ENCODE results near the gene GIT2.

Gene GIT2

DNA sequence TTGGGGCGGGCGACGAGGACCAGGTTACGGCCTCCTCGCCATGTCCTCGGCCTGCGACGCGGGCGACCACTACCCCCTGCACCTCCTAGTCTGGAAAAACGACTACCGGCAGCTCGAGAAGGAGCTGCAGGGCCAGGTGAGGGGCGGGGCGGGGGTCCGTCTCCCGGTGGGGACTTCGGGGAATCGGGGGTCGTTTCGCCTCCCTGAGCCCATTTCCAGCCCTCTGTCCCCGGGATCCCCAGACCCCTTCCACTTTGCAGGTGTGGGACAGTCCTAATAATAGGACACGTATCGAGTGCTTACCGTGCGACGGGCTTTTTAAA is 3.4 kb upstream of the GIT2 start:
- H3K79me1 ChIP-seq (replicated peaks; ENCODE audit: low read length, poor library complexity, severe bottlenecking): peaks cover 29% of the 10 kb centered on the region
- H3K9ac ChIP-seq (ENCODE audit: low read length): peak overlapping the region; percentile 93
- H3K4me3 ChIP-seq (ENCODE audit: insufficient read depth in 1 of 2, low read depth in 1 of 2, low read length in 2 of 2): peak overlapping the region; percentile 88 to 90
- H3K18ac ChIP-seq (ENCODE audit: low read depth in 1 of 2, low read length in 2 of 2): peak overlapping the region in 1 of 2 experiments; percentile 96
- no peak overlapping the region for H4K8ac ChIP-seq (ENCODE audit: low read length)
- peak overlapping the region; percentile 70 for H2AFZ ChIP-seq (ENCODE audit: low read depth, low read length)
- no peaks in the 10 kb centered on the region for H3K27me3 ChIP-seq (ENCODE audit: control insufficient read depth in 1 of 2, insufficient read depth in 1 of 2, low read length in 2 of 2)
- peaks cover 8% of the 10 kb centered on the region for H3K4me1 ChIP-seq (ENCODE audit: control insufficient read depth, insufficient read depth, low read depth, low read length)
- H2BK5ac ChIP-seq (ENCODE audit: low read depth, low read length, poor library complexity, severe bottlenecking): no peak overlapping the region
- peak overlapping the region; percentile 34 for H2BK15ac ChIP-seq (ENCODE audit: low read depth, poor library complexity, severe bottlenecking)
- DNase-seq: no peak
- H3K9me3 ChIP-seq (ENCODE audit: control insufficient read depth, low read length): no peaks in the 10 kb centered on the region
- no peak overlapping the region for H3K27ac ChIP-seq (ENCODE audit: low read length, poor library complexity, severe bottlenecking)
- peak overlapping the region in 1 of 2 experiments; percentile 71 for H3K4ac ChIP-seq (ENCODE audit: low read depth in 1 of 2, low read length in 2 of 2)
- H3K14ac ChIP-seq (ENCODE audit: low read length in 2 of 2): peak overlapping the region in 1 of 2 experiments; percentile 74
- no peak overlapping the region for H4K91ac ChIP-seq (ENCODE audit: low read length)
- peaks cover 3 to 7% of the 10 kb centered on the region in 2 experiments for H3K36me3 ChIP-seq (ENCODE audit: control insufficient read depth in 1 of 2, insufficient read depth in 2 of 2, low read depth in 1 of 2, low read length in 2 of 2)
- no peak overlapping the region for H2AK5ac ChIP-seq (ENCODE audit: low read length, severe bottlenecking)
- no peak overlapping the region for H2BK120ac ChIP-seq (ENCODE audit: low read depth, low read length)
- WGBS: 1% methylated on average over 26 of the region's 27 CpGs
- H2BK12ac ChIP-seq (ENCODE audit: low read length in 2 of 2): no peak overlapping the region
- H3K4me2 ChIP-seq (ENCODE audit: low read length, poor library complexity, severe bottlenecking): peak overlapping the region; percentile 80
- peak overlapping the region in 1 of 2 experiments; percentile 84 for H3K23ac ChIP-seq (ENCODE audit: low read length in 2 of 2)

DNA sequence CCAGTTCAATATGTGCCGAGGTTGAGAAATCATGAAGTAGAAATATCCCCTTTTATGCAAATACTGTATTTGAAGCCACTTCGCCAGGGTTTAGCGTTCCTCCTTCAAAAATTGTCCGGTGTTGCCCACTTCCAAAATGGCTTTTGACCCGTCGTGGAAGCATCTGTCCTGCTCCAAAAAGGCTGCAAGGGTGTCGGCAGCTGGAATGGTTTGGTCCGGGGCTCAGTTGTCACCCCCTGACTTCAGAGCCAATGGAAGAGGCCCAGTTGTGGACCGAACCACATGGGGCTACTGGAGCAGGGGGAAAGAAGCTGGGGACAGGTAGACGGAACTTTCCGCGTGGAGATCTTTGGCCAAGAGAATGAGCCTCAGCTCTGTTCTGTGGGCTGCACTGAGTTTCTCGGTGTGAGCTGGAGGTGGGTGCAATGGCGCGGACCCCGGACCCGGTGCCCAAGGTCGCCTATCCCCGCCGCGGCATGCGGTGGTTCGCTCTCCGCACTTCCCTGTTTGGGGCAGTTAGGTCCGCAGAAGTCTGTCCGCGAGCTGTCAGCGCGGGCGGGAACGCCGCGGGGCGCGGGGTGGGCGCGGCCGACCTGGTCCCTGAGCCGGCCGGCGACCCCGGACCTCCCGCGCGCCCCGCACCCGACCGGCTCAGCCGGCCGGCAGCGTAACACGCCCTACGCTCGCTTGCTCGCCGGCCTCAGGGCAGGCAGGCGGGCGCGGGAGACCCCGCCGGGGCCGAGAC is 2.9 kb upstream of the GIT2 start, which contains the start of gene ANKRD13A:
Gene ANKRD13A, plus strand, starts transcription at position 527 of the 745 bp plus-strand sequence. CDS start 259 bp downstream, outside the sequence.
- Histone ChIP-seq H3K4me2 (ENCODE audit: low read length, poor library complexity, severe bottlenecking) (peak within 1 kb of the TSS; percentile 80), H4K8ac (ENCODE audit: low read length) (peak within 1 kb of the TSS; percentile 78), H3K9me3 (ENCODE audit: control insufficient read depth, low read length) (no peaks in the 10 kb centered on the region), H3K18ac (ENCODE audit: low read depth in 1 of 2, low read length in 2 of 2) (peak within 1 kb of the TSS; percentile 55 to 96), H3K23ac (ENCODE audit: low read length in 2 of 2) (peak within 1 kb of the TSS in 1 of 2 experiments; percentile 84), H3K4ac (ENCODE audit: low read depth in 1 of 2, low read length in 2 of 2) (peak within 1 kb of the TSS in 1 of 2 experiments; percentile 71), H3K27me3 (ENCODE audit: control insufficient read depth in 1 of 2, insufficient read depth in 1 of 2, low read length in 2 of 2) (no peaks in the 10 kb centered on the region), H2BK120ac (ENCODE audit: low read depth, low read length) (peak within 1 kb of the TSS; percentile 37), H4K91ac (ENCODE audit: low read length) (peak within 1 kb of the TSS; percentile 67), H3K36me3 (ENCODE audit: control insufficient read depth in 1 of 2, insufficient read depth in 2 of 2, low read depth in 1 of 2, low read length in 2 of 2) (peaks cover 3 to 7% of the 10 kb centered on the region in 2 experiments), H3K14ac (ENCODE audit: low read length in 2 of 2) (peak within 1 kb of the TSS in 1 of 2 experiments; percentile 74), H2AK5ac (ENCODE audit: low read length, severe bottlenecking) (no peak within 1 kb of the TSS), H3K4me3 (ENCODE audit: insufficient read depth in 1 of 2, low read depth in 1 of 2, low read length in 2 of 2) (peak within 1 kb of the TSS; percentile 88 to 90), H3K27ac (ENCODE audit: low read length, poor library complexity, severe bottlenecking) (peak within 1 kb of the TSS; percentile 22), H2AFZ (ENCODE audit: low read depth, low read length) (peak within 1 kb of the TSS; percentile 78), H3K79me1 (replicated peaks; ENCODE audit: low read length, poor library complexity, severe bottlenecking) (peaks cover 29% of the 10 kb centered on the region), H3K9ac (ENCODE audit: low read length) (peak within 1 kb of the TSS; percentile 93), H2BK15ac (ENCODE audit: low read depth, poor library complexity, severe bottlenecking) (peak within 1 kb of the TSS; percentile 34), H3K4me1 (ENCODE audit: control insufficient read depth, insufficient read depth, low read depth, low read length) (peaks cover 8% of the 10 kb centered on the region), H2BK5ac (ENCODE audit: low read depth, low read length, poor library complexity, severe bottlenecking) (peak within 1 kb of the TSS; percentile 20), H2BK12ac (ENCODE audit: low read length in 2 of 2) (peak within 1 kb of the TSS in 1 of 2 experiments; percentile 92)
- DNase-seq: peak; percentile 94
- 1% methylated on average over 62 of the region's 62 CpGs for WGBS

DNA sequence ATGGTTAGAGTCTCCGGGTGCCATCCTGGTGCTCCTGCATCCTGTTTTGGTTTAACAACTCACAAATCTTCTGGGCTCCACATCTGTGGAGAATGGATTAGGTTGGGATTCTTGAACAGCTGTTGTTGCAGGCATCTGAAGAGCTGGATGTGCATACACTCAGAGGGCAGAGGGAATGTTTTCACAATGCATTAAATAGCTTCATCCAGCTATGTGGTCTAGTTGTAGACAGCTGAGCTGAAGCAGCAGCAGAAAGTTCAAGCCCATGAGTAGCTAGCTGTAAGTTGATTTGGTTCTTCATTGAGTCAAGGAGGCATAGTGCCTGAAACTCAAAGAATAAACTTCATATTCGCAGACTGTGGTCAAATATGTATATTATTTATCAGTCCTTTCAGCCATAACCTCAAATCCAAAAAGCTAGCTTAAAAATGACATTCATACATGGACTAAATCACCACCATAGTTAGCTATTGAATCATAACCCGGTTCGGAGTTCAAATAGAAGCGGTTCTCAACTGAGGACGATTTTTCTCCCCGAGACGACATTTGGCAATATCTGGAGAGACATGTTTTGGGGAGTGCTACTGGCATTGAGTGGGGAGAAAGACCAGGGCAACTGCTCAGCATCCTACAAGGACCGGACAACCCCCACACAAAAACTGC is 2.2 kb upstream of the GIT2 start:
- no peak overlapping the region for H2BK5ac ChIP-seq (ENCODE audit: low read depth, low read length, poor library complexity, severe bottlenecking)
- peaks cover 25% of the 10 kb centered on the region for H3K79me1 ChIP-seq (replicated peaks; ENCODE audit: low read length, poor library complexity, severe bottlenecking)
- H4K91ac ChIP-seq (ENCODE audit: low read length): no peak overlapping the region
- peak overlapping the region; percentile 78 for H4K8ac ChIP-seq (ENCODE audit: low read length)
- no peak overlapping the region for H3K23ac ChIP-seq (ENCODE audit: low read length in 2 of 2)
- peak overlapping the region; percentile 93 for H3K9ac ChIP-seq (ENCODE audit: low read length)
- H3K4me2 ChIP-seq (ENCODE audit: low read length, poor library complexity, severe bottlenecking): peak overlapping the region; percentile 80
- no peak for DNase-seq
- no peak overlapping the region for H3K4ac ChIP-seq (ENCODE audit: low read depth in 1 of 2, low read length in 2 of 2)
- peak overlapping the region in 1 of 2 experiments; percentile 80 for H2BK12ac ChIP-seq (ENCODE audit: low read length in 2 of 2)
- no peak overlapping the region for H2BK15ac ChIP-seq (ENCODE audit: low read depth, poor library complexity, severe bottlenecking)
- H3K27me3 ChIP-seq (ENCODE audit: control insufficient read depth in 1 of 2, insufficient read depth in 1 of 2, low read length in 2 of 2): no peaks in the 10 kb centered on the region
- WGBS: 76% methylated on average over 9 of the region's 9 CpGs
- peaks cover 3 to 5% of the 10 kb centered on the region in 2 experiments for H3K36me3 ChIP-seq (ENCODE audit: control insufficient read depth in 1 of 2, insufficient read depth in 2 of 2, low read depth in 1 of 2, low read length in 2 of 2)
- H3K14ac ChIP-seq (ENCODE audit: low read length in 2 of 2): no peak overlapping the region
- peak overlapping the region in 1 of 2 experiments; percentile 55 for H3K18ac ChIP-seq (ENCODE audit: low read depth in 1 of 2, low read length in 2 of 2)
- H3K9me3 ChIP-seq (ENCODE audit: control insufficient read depth, low read length): no peaks in the 10 kb centered on the region
- no peak overlapping the region for H3K27ac ChIP-seq (ENCODE audit: low read length, poor library complexity, severe bottlenecking)
- peak overlapping the region in 1 of 2 experiments; percentile 90 for H3K4me3 ChIP-seq (ENCODE audit: insufficient read depth in 1 of 2, low read depth in 1 of 2, low read length in 2 of 2)
- H2AFZ ChIP-seq (ENCODE audit: low read depth, low read length): peak overlapping the region; percentile 73
- no peak overlapping the region for H2AK5ac ChIP-seq (ENCODE audit: low read length, severe bottlenecking)
- no peak overlapping the region for H2BK120ac ChIP-seq (ENCODE audit: low read depth, low read length)
- H3K4me1 ChIP-seq (ENCODE audit: control insufficient read depth, insufficient read depth, low read depth, low read length): peaks cover 8% of the 10 kb centered on the region

DNA sequence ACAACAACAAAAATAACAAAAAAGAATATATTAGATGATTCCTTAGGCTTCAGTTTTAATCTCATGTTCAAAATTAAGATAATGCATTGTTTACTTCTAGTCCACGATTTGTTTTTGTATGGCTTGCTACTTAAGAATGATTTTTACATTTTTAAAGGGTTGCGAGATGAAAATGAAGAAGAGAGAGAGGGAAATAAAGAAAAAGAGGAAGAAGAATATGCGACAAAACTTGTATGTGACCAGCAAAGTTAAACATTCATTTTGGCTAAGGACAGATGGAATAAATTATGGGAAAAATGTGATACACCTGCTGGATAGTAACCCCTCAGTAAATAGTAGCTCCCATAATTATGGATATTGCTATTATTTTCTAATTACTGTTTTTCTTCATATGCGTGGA is 1.2 kb upstream of the GIT2 start:
- no peak overlapping the region for H2BK5ac ChIP-seq (ENCODE audit: low read depth, low read length, poor library complexity, severe bottlenecking)
- H3K9me3 ChIP-seq (ENCODE audit: control insufficient read depth, low read length): no peaks in the 10 kb centered on the region
- H4K91ac ChIP-seq (ENCODE audit: low read length): no peak overlapping the region
- no peak overlapping the region for H3K9ac ChIP-seq (ENCODE audit: low read length)
- WGBS: 97% methylated on average over 3 of the region's 4 CpGs
- H3K27me3 ChIP-seq (ENCODE audit: control insufficient read depth in 1 of 2, insufficient read depth in 1 of 2, low read length in 2 of 2): no peaks in the 10 kb centered on the region
- no peak overlapping the region for H3K4ac ChIP-seq (ENCODE audit: low read depth in 1 of 2, low read length in 2 of 2)
- DNase-seq: no peak
- peaks cover 21% of the 10 kb centered on the region for H3K79me1 ChIP-seq (replicated peaks; ENCODE audit: low read length, poor library complexity, severe bottlenecking)
- no peak overlapping the region for H3K14ac ChIP-seq (ENCODE audit: low read length in 2 of 2)
- no peak overlapping the region for H2BK12ac ChIP-seq (ENCODE audit: low read length in 2 of 2)
- H3K4me3 ChIP-seq (ENCODE audit: insufficient read depth in 1 of 2, low read depth in 1 of 2, low read length in 2 of 2): no peak overlapping the region
- H3K23ac ChIP-seq (ENCODE audit: low read length in 2 of 2): no peak overlapping the region
- H2AK5ac ChIP-seq (ENCODE audit: low read length, severe bottlenecking): no peak overlapping the region
- no peak overlapping the region for H3K27ac ChIP-seq (ENCODE audit: low read length, poor library complexity, severe bottlenecking)
- H3K4me1 ChIP-seq (ENCODE audit: control insufficient read depth, insufficient read depth, low read depth, low read length): peaks cover 8% of the 10 kb centered on the region
- H2AFZ ChIP-seq (ENCODE audit: low read depth, low read length): no peak overlapping the region
- no peak overlapping the region for H3K18ac ChIP-seq (ENCODE audit: low read depth in 1 of 2, low read length in 2 of 2)
- H2BK120ac ChIP-seq (ENCODE audit: low read depth, low read length): no peak overlapping the region
- no peak overlapping the region for H3K4me2 ChIP-seq (ENCODE audit: low read length, poor library complexity, severe bottlenecking)
- H3K36me3 ChIP-seq (ENCODE audit: control insufficient read depth in 1 of 2, insufficient read depth in 2 of 2, low read depth in 1 of 2, low read length in 2 of 2): no peaks in the 10 kb centered on the region
- H2BK15ac ChIP-seq (ENCODE audit: low read depth, poor library complexity, severe bottlenecking): no peak overlapping the region
- no peak overlapping the region for H4K8ac ChIP-seq (ENCODE audit: low read length)
